ENCODE results near the gene MYO6. TPM values are rescaled to one million over a fixed set of nuclear protein-coding genes. Genes with fewer than 3 reads are reported as not detected.

The MYO6 gene
- total RNA-seq, 1 donor from 2014 or later, result 105 TPM

DNA sequence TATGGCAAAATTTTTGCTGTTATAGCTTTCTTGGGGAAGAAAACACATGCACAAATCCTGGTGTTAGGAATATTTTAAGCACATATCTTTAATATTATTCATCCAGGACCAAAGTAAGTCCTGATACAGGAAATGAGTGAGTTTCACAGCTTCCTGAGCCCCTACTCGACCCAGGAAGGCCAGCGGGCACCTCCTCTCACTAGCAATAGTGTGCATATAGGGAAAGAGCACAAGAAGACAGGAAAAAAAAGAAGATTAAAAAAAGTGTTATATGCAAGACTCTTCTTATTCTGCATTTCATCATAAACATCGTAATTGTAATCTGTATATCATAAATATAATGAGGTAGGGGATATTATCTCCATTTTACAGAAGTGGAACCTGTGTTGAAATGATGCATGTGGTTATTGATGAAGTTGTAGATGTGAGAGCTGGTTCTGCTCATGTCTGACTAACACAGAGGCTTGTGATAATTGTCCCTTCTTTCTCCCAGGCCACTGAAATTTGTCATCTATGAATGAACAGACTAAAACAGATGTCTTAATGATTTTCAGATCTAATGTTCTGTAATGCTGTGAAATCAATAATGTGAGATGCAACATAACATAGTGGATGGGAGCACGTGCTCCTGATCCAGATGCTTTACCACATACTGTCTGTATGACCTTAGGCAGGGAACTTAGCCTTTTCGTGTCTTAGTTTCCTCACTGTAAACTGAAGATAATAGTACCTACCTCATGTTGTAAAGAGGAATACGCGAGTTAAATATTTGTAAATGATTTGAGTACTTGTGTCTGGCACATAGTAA, 101.2 kb downstream of the MYO6 start:
- H3K4me3 Mint-ChIP-seq (ENCODE audit: low read depth), result no peak overlapping the region
- DNase-seq (ENCODE audit: low spot score, unreplicated experiment), result no peak
- H3K36me3 Mint-ChIP-seq (ENCODE audit: insufficient read depth), result peaks cover 10% of the 10 kb centered on the region
- TF ChIP-seq, protein P1, sequence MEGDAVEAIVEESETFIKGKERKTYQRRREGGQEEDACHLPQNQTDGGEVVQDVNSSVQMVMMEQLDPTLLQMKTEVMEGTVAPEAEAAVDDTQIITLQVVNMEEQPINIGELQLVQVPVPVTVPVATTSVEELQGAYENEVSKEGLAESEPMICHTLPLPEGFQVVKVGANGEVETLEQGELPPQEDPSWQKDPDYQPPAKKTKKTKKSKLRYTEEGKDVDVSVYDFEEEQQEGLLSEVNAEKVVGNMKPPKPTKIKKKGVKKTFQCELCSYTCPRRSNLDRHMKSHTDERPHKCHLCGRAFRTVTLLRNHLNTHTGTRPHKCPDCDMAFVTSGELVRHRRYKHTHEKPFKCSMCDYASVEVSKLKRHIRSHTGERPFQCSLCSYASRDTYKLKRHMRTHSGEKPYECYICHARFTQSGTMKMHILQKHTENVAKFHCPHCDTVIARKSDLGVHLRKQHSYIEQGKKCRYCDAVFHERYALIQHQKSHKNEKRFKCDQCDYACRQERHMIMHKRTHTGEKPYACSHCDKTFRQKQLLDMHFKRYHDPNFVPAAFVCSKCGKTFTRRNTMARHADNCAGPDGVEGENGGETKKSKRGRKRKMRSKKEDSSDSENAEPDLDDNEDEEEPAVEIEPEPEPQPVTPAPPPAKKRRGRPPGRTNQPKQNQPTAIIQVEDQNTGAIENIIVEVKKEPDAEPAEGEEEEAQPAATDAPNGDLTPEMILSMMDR (IDR thresholded peaks at IDR 0.05; ENCODE audit: unreplicated experiment), result no peak
- H3K27me3 Mint-ChIP-seq, result no peaks in the 10 kb centered on the region
- peak overlapping the region; percentile 29 for H3K27ac Mint-ChIP-seq
- peaks cover 32% of the 10 kb centered on the region for H3K4me1 Mint-ChIP-seq (ENCODE audit: low read depth)
- no peaks in the 10 kb centered on the region for H3K9me3 Mint-ChIP-seq (ENCODE audit: low read depth)

DNA sequence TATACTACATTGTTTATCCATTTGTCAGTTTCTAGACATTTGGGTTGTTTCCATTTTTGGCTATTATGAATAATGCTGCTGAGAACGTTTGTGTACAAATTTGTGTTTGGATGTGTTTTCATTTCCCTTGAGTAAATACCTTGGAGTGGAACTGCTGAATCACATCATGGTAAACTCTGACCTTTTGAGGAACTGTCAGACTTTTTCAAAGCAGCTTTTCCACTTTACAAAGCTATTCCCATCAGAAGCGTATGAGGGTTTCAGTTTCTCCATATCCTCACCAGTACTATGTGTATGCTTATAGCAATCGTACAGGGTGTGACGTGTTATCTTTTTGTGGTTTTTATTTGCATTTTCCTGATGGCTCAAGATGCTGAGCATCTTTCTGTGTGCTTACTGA, 103.7 kb downstream of the MYO6 start:
- TF ChIP-seq, protein P1 (IDR thresholded peaks at IDR 0.05; ENCODE audit: unreplicated experiment), result no peak
- peaks cover 31% of the 10 kb centered on the region for H3K4me1 Mint-ChIP-seq (ENCODE audit: low read depth)
- no peaks in the 10 kb centered on the region for H3K9me3 Mint-ChIP-seq (ENCODE audit: low read depth)
- H3K36me3 Mint-ChIP-seq (ENCODE audit: insufficient read depth), result peaks cover 17% of the 10 kb centered on the region
- no peak overlapping the region for H3K4me3 Mint-ChIP-seq (ENCODE audit: low read depth)
- no peak for DNase-seq (ENCODE audit: low spot score, unreplicated experiment)
- peak overlapping the region; percentile 21 for H3K27ac Mint-ChIP-seq
- H3K27me3 Mint-ChIP-seq, result no peaks in the 10 kb centered on the region

DNA sequence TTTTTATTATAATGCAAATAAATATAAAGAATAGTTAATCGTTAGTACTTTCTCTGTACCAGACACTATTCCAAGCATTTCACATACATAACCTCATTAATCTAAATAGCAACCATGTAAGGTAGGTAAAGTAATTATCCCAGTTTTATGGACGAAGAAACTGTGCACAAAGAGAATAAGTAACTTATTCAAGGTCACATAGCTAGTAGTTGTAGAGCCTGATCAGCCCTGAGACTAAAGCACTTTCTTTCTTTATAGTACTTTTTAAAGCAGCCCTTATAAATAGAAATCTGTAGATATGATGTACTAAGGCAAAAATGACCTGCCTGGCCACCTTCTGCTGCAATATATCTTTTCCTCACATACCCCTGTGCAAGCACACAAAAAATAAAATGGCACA, 104.8 kb downstream of the MYO6 start:
- no peaks in the 10 kb centered on the region for H3K27me3 Mint-ChIP-seq
- TF ChIP-seq, protein P1 (IDR thresholded peaks at IDR 0.05; ENCODE audit: unreplicated experiment), result no peak
- H3K36me3 Mint-ChIP-seq (ENCODE audit: insufficient read depth), result peaks cover 17% of the 10 kb centered on the region
- no peak overlapping the region for H3K4me3 Mint-ChIP-seq (ENCODE audit: low read depth)
- H3K9me3 Mint-ChIP-seq (ENCODE audit: low read depth), result no peaks in the 10 kb centered on the region
- H3K27ac Mint-ChIP-seq, result no peak overlapping the region
- no peak for DNase-seq (ENCODE audit: low spot score, unreplicated experiment)
- peaks cover 28% of the 10 kb centered on the region for H3K4me1 Mint-ChIP-seq (ENCODE audit: low read depth)

DNA sequence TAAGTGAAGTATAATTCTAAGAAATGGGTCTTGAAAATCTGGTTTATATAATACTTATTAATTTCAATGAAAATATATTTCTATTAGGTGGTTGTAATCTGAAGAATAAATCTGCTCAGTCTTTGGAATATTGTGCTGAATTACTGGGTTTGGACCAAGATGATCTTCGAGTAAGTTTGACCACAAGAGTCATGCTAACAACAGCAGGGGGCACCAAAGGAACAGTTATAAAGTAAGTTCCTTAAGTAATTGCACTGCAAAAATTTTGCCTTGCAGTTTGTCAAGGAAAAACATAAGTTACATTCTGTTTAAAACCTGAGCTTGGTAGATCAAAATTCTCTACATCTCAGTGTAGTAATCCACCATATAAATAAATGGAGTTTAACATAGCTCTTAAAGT, 106.0 kb downstream of the MYO6 start:
- no peaks in the 10 kb centered on the region for H3K27me3 Mint-ChIP-seq
- H3K4me1 Mint-ChIP-seq (ENCODE audit: low read depth), result peaks cover 19% of the 10 kb centered on the region
- no peak overlapping the region for H3K4me3 Mint-ChIP-seq (ENCODE audit: low read depth)
- DNase-seq (ENCODE audit: low spot score, unreplicated experiment), result no peak
- no peaks in the 10 kb centered on the region for H3K9me3 Mint-ChIP-seq (ENCODE audit: low read depth)
- H3K36me3 Mint-ChIP-seq (ENCODE audit: insufficient read depth), result peaks cover 21% of the 10 kb centered on the region
- TF ChIP-seq, protein P1 (IDR thresholded peaks at IDR 0.05; ENCODE audit: unreplicated experiment), result peak; percentile 57
- H3K27ac Mint-ChIP-seq, result no peak overlapping the region

DNA sequence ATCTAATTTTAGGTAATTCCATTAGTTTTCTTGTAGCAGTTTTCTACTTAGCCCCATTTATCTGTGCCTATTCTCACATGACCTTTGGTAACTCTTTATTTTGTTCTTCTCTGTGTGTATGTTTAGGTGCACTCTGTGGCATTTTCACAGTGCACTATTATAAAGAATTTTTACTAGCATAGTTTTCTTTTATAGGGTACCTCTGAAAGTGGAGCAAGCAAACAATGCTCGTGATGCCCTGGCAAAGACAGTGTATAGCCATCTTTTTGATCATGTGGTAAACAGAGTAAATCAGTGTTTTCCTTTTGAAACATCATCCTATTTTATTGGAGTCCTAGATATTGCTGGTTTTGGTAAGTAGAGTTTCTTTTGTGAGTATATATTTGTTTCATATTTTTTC, 107.9 kb downstream of the MYO6 start:
- H3K27ac Mint-ChIP-seq, result no peak overlapping the region
- H3K9me3 Mint-ChIP-seq (ENCODE audit: low read depth), result no peaks in the 10 kb centered on the region
- H3K4me3 Mint-ChIP-seq (ENCODE audit: low read depth), result no peak overlapping the region
- no peak for DNase-seq (ENCODE audit: low spot score, unreplicated experiment)
- no peaks in the 10 kb centered on the region for H3K27me3 Mint-ChIP-seq
- peaks cover 14% of the 10 kb centered on the region for H3K4me1 Mint-ChIP-seq (ENCODE audit: low read depth)
- TF ChIP-seq, protein P1 (IDR thresholded peaks at IDR 0.05; ENCODE audit: unreplicated experiment), result no peak
- H3K36me3 Mint-ChIP-seq (ENCODE audit: insufficient read depth), result peaks cover 18% of the 10 kb centered on the region
